Thoracic aorta (tissue), 2 donors: ENCODE data around the gene SLC25A45. TPM values are rescaled to one million over a fixed set of nuclear protein-coding genes. Genes with fewer than 3 reads are reported as not detected.

ENCODE experiments used
- ATAC-seq: fragments of 150-250 bp; one replicate; pipeline ENCODE4 v1.8.0; 2017; ENCODE audit warnings: low read depth; ENCODE audit not compliant: insufficient number of reproducible peaks, low FRiP score
- DNase-seq: peaks from one replicate; pipeline ENCODE4 v3.0.0-alpha.2; 2020; ENCODE audit warnings: low spot score
- H3K27ac ChIP-seq, 2 donors: fragments of 200-600 bp; sonication (generic); 1 replicate in 1 of 2; 2 replicates in 1 of 2; pipeline ENCODE4 v1.5.1; 2016; ENCODE audit warnings: mild to moderate bottlenecking in 2 of 2, moderate library complexity in 2 of 2
- H3K27me3 ChIP-seq: fragments of 200-600 bp; sonication (generic); replicated peaks from 2 replicates; pipeline ENCODE4 v1.6.0; 2016; ENCODE audit warnings: mild to moderate bottlenecking; ENCODE audit not compliant: insufficient read depth
- H3K36me3 ChIP-seq: fragments of 200-600 bp; sonication (generic); one replicate; pipeline ENCODE4 v1.5.1; 2016
- H3K4me1 ChIP-seq, 2 donors: fragments of 200-600 bp; sonication (generic); 1 replicate in 1 of 2; 2 replicates in 1 of 2; pipeline versions ENCODE4 v1.5.1 to v1.6.0; 2016; ENCODE audit warnings: low read depth in 2 of 2, mild to moderate bottlenecking in 1 of 2; ENCODE audit not compliant: control insufficient read depth in 1 of 2
- H3K4me3 ChIP-seq: fragments of 200-600 bp; sonication (generic); 2 replicates; pipeline ENCODE4 v1.5.1; 2016; ENCODE audit warnings: mild to moderate bottlenecking
- H3K9me3 ChIP-seq: fragments of 200-600 bp; sonication (generic); 2 replicates; pipeline ENCODE4 v1.5.1; 2016
- CTCF ChIP-seq: fragments of 200-600 bp; sonication (generic); IDR thresholded peaks from one replicate; pipeline ENCODE4 v1.5.1; 2019; ENCODE audit warnings: antibody characterized with exemption
- total RNA-seq, 2 donors: library from RNA; depleted of rRNA; stranded (reverse); fragments of >200 nt; gene quantifications; one replicate each; pipeline versions ENCODE4 v1.1.0 to v1.2.3, GENCODE V29; 2016

The SLC25A45 gene
- total RNA-seq = 10 to 100 TPM; 19.0 to 26.7 TPM

GRCh38 chr11:65382033-65382803, at the start of gene SLC25A45:
Gene SLC25A45 (minus strand): TSS chr11:65382646. CDS start chr11:65381951, 695 bp downstream.
- Histone ChIP-seq H3K4me1 (peaks cover 12 to 48% of the 10 kb centered on the region in 2 donors), H3K27ac (peak within 1 kb of the TSS; percentile 94 to 97), H3K27me3 (no peaks in the 10 kb centered on the region), H3K4me3 (peak within 1 kb of the TSS; percentile 73), H3K36me3 (no peaks in the 10 kb centered on the region), H3K9me3 (no peaks in the 10 kb centered on the region)
- ATAC-seq (peak; percentile 85), DNase-seq (peak; percentile 86)
- peak; percentile 90 for TF ChIP-seq CTCF

- no peak for DNase-seq
- ATAC-seq = no peak
- H3K27ac ChIP-seq = peak overlapping the region; percentile 18 to 100
- no peaks in the 10 kb centered on the region for H3K27me3 ChIP-seq
- H3K4me1 ChIP-seq = peaks cover 39 to 87% of the 10 kb centered on the region in 2 donors
- no peak for TF ChIP-seq CTCF
- H3K4me3 ChIP-seq = peak overlapping the region; percentile 94
- peaks cover 43% of the 10 kb centered on the region for H3K36me3 ChIP-seq
- no peaks in the 10 kb centered on the region for H3K9me3 ChIP-seq
These were observed 49.1 kb upstream of the SLC25A45 start for GRCh38 chr11:65431451-65432099.

- peak overlapping the region; percentile 94 for H3K4me3 ChIP-seq
- no peaks in the 10 kb centered on the region for H3K9me3 ChIP-seq
- H3K4me1 ChIP-seq = peaks cover 31 to 77% of the 10 kb centered on the region in 2 donors
- no peak for ATAC-seq
- peak overlapping the region; percentile 55 to 100 for H3K27ac ChIP-seq
- peaks cover 40% of the 10 kb centered on the region for H3K36me3 ChIP-seq
- DNase-seq = no peak
- TF ChIP-seq CTCF = no peak
- no peaks in the 10 kb centered on the region for H3K27me3 ChIP-seq
These were observed 48.2 kb upstream of the SLC25A45 start for GRCh38 chr11:65430406-65431217.

- DNase-seq (no peak), ATAC-seq (no peak)
- H3K27me3 ChIP-seq = no peaks in the 10 kb centered on the region
- no peaks in the 10 kb centered on the region for H3K9me3 ChIP-seq
- peak overlapping the region; percentile 55 to 100 for H3K27ac ChIP-seq
- H3K36me3 ChIP-seq = peaks cover 39% of the 10 kb centered on the region
- TF ChIP-seq CTCF = no peak
- H3K4me1 ChIP-seq = peaks cover 28 to 70% of the 10 kb centered on the region in 2 donors
- peak overlapping the region; percentile 94 for H3K4me3 ChIP-seq
These were observed 47.4 kb upstream of the SLC25A45 start for GRCh38 chr11:65429724-65430405.
